IMR-90 (cell line): ENCODE results near the gene FOSL2. TPM values are rescaled to one million over a fixed set of nuclear protein-coding genes. Genes with fewer than 3 reads are reported as not detected.

Experiments used
- ATAC-seq: fragments of 200-7000 bp; cut with Tn5 transposase; 2 replicates; pipeline ENCODE4 v1.9.1; 2020; ENCODE audit warnings: low read depth, mild to moderate bottlenecking, moderate library complexity
- BruUV-seq: library from RNA; stranded (reverse); fragments of 400-500 nt; replicated peaks from 2 replicates; lab custom pipeline; 2021; lab: Mats Ljungman, UMichigan
- CTCF ChIA-PET: fragments of 300-600 bp; formaldehyde crosslinking; extraction: SDS; loops from one replicate; lab custom pipeline; 2021; ENCODE audit warnings: antibody characterized with exemption; lab: Yijun Ruan, JAX
- POLR2A ChIA-PET: fragments of 300-600 bp; sonication (Branson Sonifier 250); formaldehyde crosslinking; loops from one replicate; lab custom pipeline; 2022; ENCODE audit warnings: antibody characterized with exemption; ENCODE audit not compliant: unreplicated experiment; lab: Charles Lee
- DNase-seq: peaks from one replicate; pipeline ENCODE4 v3.0.0; 2013
- H2AFZ ChIP-seq: replicated peaks from 2 replicates; pipeline ENCODE3; 2013; ENCODE audit warnings: low read length, mild to moderate bottlenecking; ENCODE audit not compliant: poor library complexity
- H2AK5ac ChIP-seq: 2 replicates; pipeline ENCODE4 v1.6.1; 2013; ENCODE audit warnings: low read depth, low read length, inconsistent platforms
- H2AK9ac ChIP-seq: replicated peaks from 2 replicates; pipeline ENCODE3; 2013; ENCODE audit warnings: mild to moderate bottlenecking, low read depth, low read length, moderate library complexity; ENCODE audit not compliant: poor library complexity
- H2BK120ac ChIP-seq: 2 replicates; pipeline ENCODE4 v1.6.1; 2013; ENCODE audit warnings: low read depth, low read length, inconsistent platforms
- H2BK15ac ChIP-seq: 3 replicates; pipeline ENCODE4 v1.6.1; 2013; ENCODE audit warnings: low read depth, low read length, inconsistent platforms
- H2BK20ac ChIP-seq: 2 replicates; pipeline ENCODE4 v1.6.1; 2013; ENCODE audit warnings: low read depth, mild to moderate bottlenecking, inconsistent platforms, low read length, moderate library complexity
- H2BK5ac ChIP-seq: 2 replicates; pipeline ENCODE4 v1.6.1; 2013; ENCODE audit warnings: mild to moderate bottlenecking, low read depth, low read length, inconsistent platforms; ENCODE audit not compliant: poor library complexity, severe bottlenecking
- H3K14ac ChIP-seq: replicated peaks from 2 replicates; pipeline ENCODE4 v1.6.1; 2013; ENCODE audit warnings: low read depth, low read length, inconsistent platforms
- H3K18ac ChIP-seq: 2 replicates; pipeline ENCODE4 v1.6.1; 2013; ENCODE audit warnings: low read depth, low read length, control low read depth
- H3K23ac ChIP-seq: 2 replicates; pipeline ENCODE4 v1.6.1; 2013; ENCODE audit warnings: low read depth, low read length, inconsistent platforms
- H3K27ac ChIP-seq: 2 replicates; pipeline ENCODE4 v1.5.1; 2013; ENCODE audit warnings: mild to moderate bottlenecking, control low read depth, low read length; ENCODE audit not compliant: insufficient read depth
- H3K27me3 ChIP-seq: 2 replicates; pipeline ENCODE4 v1.6.1; 2013; ENCODE audit warnings: low read length; ENCODE audit not compliant: control insufficient read depth, insufficient read depth
- H3K36me3 ChIP-seq: 2 replicates; pipeline ENCODE4 v1.6.1; 2013; ENCODE audit warnings: low read length, mixed read lengths; ENCODE audit not compliant: control insufficient read depth, insufficient read depth
- H3K4ac ChIP-seq: 2 replicates; pipeline ENCODE4 v1.6.1; 2013; ENCODE audit warnings: low read depth, low read length, inconsistent platforms
- H3K4me1 ChIP-seq: 2 replicates; pipeline ENCODE4 v1.6.1; 2013; ENCODE audit warnings: low read length, mixed read lengths; ENCODE audit not compliant: control insufficient read depth, insufficient read depth
- H3K4me2 ChIP-seq: 2 replicates; pipeline ENCODE4 v1.6.1; 2013; ENCODE audit warnings: low read depth, mild to moderate bottlenecking, control low read depth, low read length, moderate library complexity
- H3K4me3 ChIP-seq: 2 replicates; pipeline ENCODE4 v1.5.1; 2013; ENCODE audit warnings: low read depth, mild to moderate bottlenecking, control low read depth, low read length, moderate library complexity; ENCODE audit not compliant: insufficient read depth
- H3K56ac ChIP-seq: 2 replicates; pipeline ENCODE4 v1.6.1; 2013; ENCODE audit warnings: low read length, inconsistent platforms; ENCODE audit not compliant: insufficient read depth; ENCODE audit errors: extremely low read depth
- H3K79me1 ChIP-seq, 2 experiments: 2 replicates each; pipeline ENCODE4 v1.6.1; 2013; ENCODE audit warnings: low read length in 2 of 2, inconsistent platforms in 1 of 2, low read depth in 1 of 2
- H3K9ac ChIP-seq: 2 replicates; pipeline ENCODE4 v1.6.1; 2013; ENCODE audit warnings: low read depth, low read length, control low read depth
- H3K9me1 ChIP-seq: 2 replicates; pipeline ENCODE4 v1.6.1; 2013; ENCODE audit warnings: low read length, inconsistent platforms; ENCODE audit not compliant: insufficient read depth
- H3K9me3 ChIP-seq: 2 replicates; pipeline ENCODE4 v1.6.1; 2013; ENCODE audit warnings: low read length; ENCODE audit not compliant: control insufficient read depth, insufficient read depth
- H4K20me1 ChIP-seq: 2 replicates; pipeline ENCODE4 v1.6.1; 2013; ENCODE audit warnings: low read length, inconsistent platforms; ENCODE audit not compliant: insufficient read depth
- H4K5ac ChIP-seq: 2 replicates; pipeline ENCODE4 v1.6.1; 2013; ENCODE audit warnings: mild to moderate bottlenecking, low read depth, low read length, control low read depth
- H4K8ac ChIP-seq, 2 experiments: 2 replicates each; pipeline ENCODE4 v1.6.1; 2013; ENCODE audit warnings: low read depth in 2 of 2, low read length in 2 of 2, control low read depth in 1 of 2, inconsistent platforms in 1 of 2
- H4K91ac ChIP-seq: 2 replicates; pipeline ENCODE4 v1.6.1; 2013; ENCODE audit warnings: low read depth, low read length, inconsistent platforms; ENCODE audit not compliant: insufficient read depth
- BHLHE40 ChIP-seq: fragments of 150-350 bp; IDR thresholded peaks from 2 replicates; pipeline ENCODE4 v1.6.1; 2016; ENCODE audit warnings: mild to moderate bottlenecking, low read depth, low read length
- FOS ChIP-seq: fragments of 150-350 bp; IDR thresholded peaks from 2 replicates; pipeline ENCODE4 v1.6.1; 2016; ENCODE audit warnings: low read depth, low read length
- MAZ ChIP-seq: IDR thresholded peaks from 2 replicates; pipeline ENCODE4 v1.6.1; 2012; ENCODE audit warnings: low read depth, mild to moderate bottlenecking, low read length, improper control_type of control experiment, moderate library complexity, borderline replicate concordance
- NFE2L2 ChIP-seq: fragments of 150-350 bp; IDR thresholded peaks from 2 replicates; pipeline ENCODE4 v1.6.1; 2016; ENCODE audit warnings: low read depth, mild to moderate bottlenecking, low read length
- RCOR1 ChIP-seq: IDR thresholded peaks from 2 replicates; pipeline ENCODE4 v1.6.1; 2012; ENCODE audit warnings: mild to moderate bottlenecking, low read length, improper control_type of control experiment; ENCODE audit not compliant: insufficient replicate concordance
- RFX5 ChIP-seq: IDR thresholded peaks from 2 replicates; pipeline ENCODE4 v1.8.0; 2012; ENCODE audit warnings: low read depth, mild to moderate bottlenecking, low read length, moderate library complexity
- WGBS, 2 experiments: methylation state at CpG; one replicate each; pipeline versions ENCODE4 v1.1.5 to v1.1.7; 2013; ENCODE audit warnings: missing lambda C conversion rate in 2 of 2; ENCODE audit not compliant: insufficient read length in 1 of 2; ENCODE audit errors: extremely low coverage in 2 of 2; 5-methylcytosine and 5-hydroxymethylcytosine counted together
- dilution Hi-C: fragments of 300-500 bp; cut with HindIII; formaldehyde crosslinking; loops from one replicate; pipeline ENCODE4 v1.14.3; 2018; ENCODE audit warnings: low sequenced_read_pairs; ENCODE audit not compliant: unreplicated experiment
- in situ Hi-C: fragments of 300-500 bp; cut with MboI; formaldehyde crosslinking; loops from 3 replicates; pipeline ENCODE4 v1.14.3; 2019; ENCODE audit warnings: low sequenced_read_pairs, inconsistent platforms, mixed read lengths
- intact Hi-C: fragments of 100-400 bp; cut with micrococcal nuclease; formaldehyde crosslinking; loops from 2 replicates; pipeline ENCODE4 v1.10.0; 2022
- polyA plus RNA-seq, 3 experiments: library from polyadenylated mRNA; depleted of rRNA; stranded (reverse); fragments of >200 nt; gene quantifications; 2 replicates each; pipeline ENCODE4 v1.2.3, GENCODE V29; 2012; ENCODE audit warnings: low replicate concordance in 1 of 3
- total RNA-seq: library from RNA; depleted of rRNA; stranded (reverse); fragments of >200 nt; gene quantifications from 2 replicates; pipeline ENCODE4 v1.2.3, GENCODE V29; 2012

The FOSL2 gene
- total and polyA plus RNA-seq, 2 of the 4 experiments (the other 2 are of a cell fraction), result 31.4 to 46.3 TPM

- Histone ChIP-seq H2AFZ (peak overlapping the region; percentile 65), H3K27ac (no peak overlapping the region), H3K23ac (no peak overlapping the region), H3K18ac (no peak overlapping the region), H2AK9ac (no peak overlapping the region), H3K9me1 (no peaks in the 10 kb centered on the region), H2BK120ac (no peak overlapping the region), H3K36me3 (no peaks in the 10 kb centered on the region), H3K4me1 (peaks cover 2% of the 10 kb centered on the region; the same call in 1 of the 2 replicates), H3K14ac (no peak overlapping the region; the same call in 1 of the 2 replicates), H3K4me2 (no peak overlapping the region), H3K9me3 (no peaks in the 10 kb centered on the region), H3K4ac (no peak overlapping the region), H2BK5ac (no peak overlapping the region), H3K4me3 (no peak overlapping the region), H4K91ac (no peak overlapping the region), H2AK5ac (0 out of 2 replicates have a peak overlapping the region, but pooled peaks have one; percentile 8), H2BK15ac (no peak overlapping the region), H3K56ac (no peak overlapping the region), H4K5ac (no peak overlapping the region), H3K27me3 (no peaks in the 10 kb centered on the region; the same call in 1 of the 2 replicates), H2BK20ac (no peak overlapping the region), H4K8ac (no peak overlapping the region), H3K9ac (no peak overlapping the region), H3K79me1 (no peaks in the 10 kb centered on the region), H4K20me1 (no peaks in the 10 kb centered on the region)
- ChIA-PET POLR2A (interaction anchor here (0.5 kb wide), 1 partner anchor 29 kb away, joined by 5 read pairs; no protein-coding TSS in a partner anchor), CTCF (no interaction called here)
- intact Hi-C loops, result no loop called here
- TF ChIP-seq RCOR1 (no peak), FOS (no peak), NFE2L2 (no peak), BHLHE40 (no peak), RFX5 (no peak), MAZ (no peak)
- peak; percentile 53 for ATAC-seq
- 0% methylated on average over 1 of the region's 19 CpGs; no CpG with 5 or more reads in 1 of the 2 experiments for WGBS, 2 experiments
- DNase-seq, result no peak
- in situ Hi-C loops, result no loop called here
- dilution Hi-C loops, result no loop called here
- no TSS peak for BruUV-seq
Observed at GRCh38 chr2:28366496-28367282, 26.0 kb upstream of the FOSL2 start.
